GM21526 (cell line): ENCODE results near the gene UQCC5.

ENCODE experiments used
- ATAC-seq: cut with Tn5 transposase; IDR thresholded peaks from one replicate; pipeline ENCODE4 v1.9.1; 2021; ENCODE audit warnings: moderate library complexity; ENCODE audit not compliant: unreplicated experiment, low FRiP score

UQCC5 gene

DNA sequence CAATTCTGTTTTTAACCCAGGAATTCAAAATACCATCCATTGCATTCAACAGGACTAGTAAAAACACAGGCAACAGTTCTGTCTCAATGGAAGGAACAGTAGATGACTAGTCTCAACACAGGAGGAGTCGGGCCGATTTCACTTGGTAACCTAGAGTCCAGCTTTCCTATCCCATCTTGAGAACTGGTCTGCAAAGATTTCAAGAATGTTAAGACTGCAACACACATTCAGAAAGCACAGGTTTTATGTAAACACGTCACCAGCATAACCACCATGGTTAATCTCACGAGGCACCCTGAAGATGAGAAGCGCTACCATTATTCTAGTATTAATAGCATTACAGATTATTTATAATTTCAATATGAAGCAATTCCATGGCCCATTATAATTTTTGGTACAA, 22.0 kb downstream of the UQCC5 start:
- ATAC-seq = no peak

GRCh38 chr3:52561028-52561747, 24.8 kb downstream of the UQCC5 start:
- no peak for ATAC-seq

- ATAC-seq = no peak
Observed at GRCh38 chr3:52563984-52564383, 27.6 kb downstream of the UQCC5 start.

DNA sequence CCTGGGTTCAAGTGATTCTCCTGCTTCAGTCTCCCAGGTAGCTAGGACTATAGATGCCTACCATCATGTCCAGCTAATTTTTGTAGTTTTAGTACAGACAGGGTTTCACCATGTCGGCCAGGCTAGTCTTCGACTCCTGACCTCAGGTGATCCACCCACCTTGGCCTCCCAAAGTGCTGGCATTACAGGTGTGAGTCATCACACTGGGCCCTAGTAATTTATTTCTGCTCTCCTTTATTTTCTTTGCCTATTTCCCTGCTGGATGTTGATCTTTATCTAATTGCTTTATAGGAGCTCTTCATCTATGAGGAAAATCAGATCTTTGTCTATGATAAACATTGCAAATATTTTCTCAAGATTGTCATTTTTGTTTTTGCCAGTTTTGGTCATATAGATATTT, 31.7 kb downstream of the UQCC5 start:
- ATAC-seq = no peak

- no peak for ATAC-seq
Observed at GRCh38 chr3:52570076-52570475, 33.7 kb downstream of the UQCC5 start.

- ATAC-seq = no peak
Observed at GRCh38 chr3:52572221-52572620, 35.8 kb downstream of the UQCC5 start.

DNA sequence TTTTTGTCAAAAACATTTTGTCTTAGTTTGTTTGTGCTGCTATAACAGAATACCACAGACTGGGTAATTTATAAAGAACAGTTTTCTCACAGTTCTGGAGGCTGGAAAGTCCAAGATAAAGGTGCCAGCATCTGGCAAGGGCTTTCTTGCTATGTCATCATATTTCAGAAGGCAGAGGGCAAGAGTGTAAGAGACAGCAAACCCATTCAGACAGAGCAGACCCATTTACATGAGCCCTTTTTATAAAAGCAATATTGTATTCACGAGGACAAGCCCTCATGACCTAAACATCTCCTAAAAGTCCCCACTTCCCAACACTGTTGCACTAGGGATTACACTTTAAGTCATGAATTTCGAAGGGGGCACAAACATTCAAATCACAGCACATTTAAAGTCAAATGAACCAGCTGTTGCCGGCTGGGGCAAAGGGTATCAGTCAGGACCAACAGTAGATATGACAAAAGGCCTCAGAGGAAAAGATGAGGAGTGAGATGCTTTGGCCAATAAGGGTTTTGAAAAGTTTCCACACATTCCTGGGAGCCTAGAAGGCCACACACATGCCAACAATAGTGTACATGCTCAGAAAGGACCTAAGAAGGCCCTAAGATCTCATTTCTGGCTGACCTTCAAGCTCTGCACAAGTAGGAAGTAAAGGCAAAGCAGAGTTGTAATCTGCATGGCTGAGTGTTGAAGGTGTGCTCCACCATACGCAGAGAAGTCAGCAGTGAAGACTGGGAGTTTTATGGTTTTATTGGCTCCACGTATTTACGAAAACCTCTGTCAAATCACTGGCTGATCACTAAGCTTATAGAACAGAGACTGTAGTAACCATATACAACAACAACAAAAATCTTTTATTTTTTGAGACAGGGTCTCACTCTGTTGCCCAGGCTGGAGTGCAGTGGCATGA, 37.9 kb downstream of the UQCC5 start:
- no peak for ATAC-seq
